ENCODE measurements around the gene EGFLAM. TPM values are rescaled to one million over a fixed set of nuclear protein-coding genes. Genes with fewer than 3 reads are reported as not detected.

Gene EGFLAM
- total RNA-seq, 1 experiment from 2014 or later, result 1.1 TPM

- TF ChIP-seq AFF4 (CRISPR knock-in tag; IDR thresholded peaks at IDR 0.05; ENCODE audit: borderline replicate concordance) (no peak), FOXK1 (CRISPR knock-in tag; IDR thresholded peaks at IDR 0.05) (no peak), ZNF425 (CRISPR knock-in tag; conservative IDR thresholded peaks at IDR 0.05) (no peak), ZNF232 (CRISPR knock-in tag; IDR thresholded peaks at IDR 0.05) (no peak), ELF4 (CRISPR knock-in tag; IDR thresholded peaks at IDR 0.05; ENCODE audit: low read depth) (no peak), GABPB1 (CRISPR knock-in tag; IDR thresholded peaks at IDR 0.05) (no peak)
- TF ChIP-seq, protein P1, sequence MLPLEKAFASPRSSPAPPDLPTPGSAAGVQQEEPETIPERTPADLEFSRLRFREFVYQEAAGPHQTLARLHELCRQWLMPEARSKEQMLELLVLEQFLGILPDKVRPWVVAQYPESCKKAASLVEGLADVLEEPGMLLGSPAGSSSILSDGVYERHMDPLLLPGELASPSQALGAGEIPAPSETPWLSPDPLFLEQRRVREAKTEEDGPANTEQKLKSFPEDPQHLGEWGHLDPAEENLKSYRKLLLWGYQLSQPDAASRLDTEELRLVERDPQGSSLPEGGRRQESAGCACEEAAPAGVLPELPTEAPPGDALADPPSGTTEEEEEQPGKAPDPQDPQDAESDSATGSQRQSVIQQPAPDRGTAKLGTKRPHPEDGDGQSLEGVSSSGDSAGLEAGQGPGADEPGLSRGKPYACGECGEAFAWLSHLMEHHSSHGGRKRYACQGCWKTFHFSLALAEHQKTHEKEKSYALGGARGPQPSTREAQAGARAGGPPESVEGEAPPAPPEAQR (CRISPR knock-in tag; IDR thresholded peaks at IDR 0.05), result no peak
These were observed 115.4 kb downstream of the EGFLAM start (continued) for GRCh38 chr5:38373743-38374142.

DNA sequence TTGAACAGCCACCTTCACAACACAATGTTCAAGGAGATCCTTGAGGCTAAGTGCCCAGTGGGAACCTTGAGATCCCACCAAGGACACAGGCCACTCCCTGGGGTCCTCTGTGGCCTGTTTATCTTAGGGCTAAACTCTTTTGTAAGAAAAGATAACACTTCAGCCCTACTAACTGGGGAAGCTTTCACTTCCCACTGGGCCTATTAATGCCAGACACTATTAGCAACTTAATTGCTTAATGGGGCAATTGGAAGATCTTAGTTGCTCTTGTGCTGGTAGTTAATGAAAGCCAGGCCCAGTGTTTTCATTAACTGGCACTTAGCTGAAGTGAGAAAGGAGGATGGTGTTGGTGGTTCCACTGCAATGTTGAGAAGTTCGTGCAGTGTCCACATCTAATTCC, 117.1 kb downstream of the EGFLAM start:
- CTCF ChIA-PET, result no interaction called here
- TF ChIP-seq, protein P2, sequence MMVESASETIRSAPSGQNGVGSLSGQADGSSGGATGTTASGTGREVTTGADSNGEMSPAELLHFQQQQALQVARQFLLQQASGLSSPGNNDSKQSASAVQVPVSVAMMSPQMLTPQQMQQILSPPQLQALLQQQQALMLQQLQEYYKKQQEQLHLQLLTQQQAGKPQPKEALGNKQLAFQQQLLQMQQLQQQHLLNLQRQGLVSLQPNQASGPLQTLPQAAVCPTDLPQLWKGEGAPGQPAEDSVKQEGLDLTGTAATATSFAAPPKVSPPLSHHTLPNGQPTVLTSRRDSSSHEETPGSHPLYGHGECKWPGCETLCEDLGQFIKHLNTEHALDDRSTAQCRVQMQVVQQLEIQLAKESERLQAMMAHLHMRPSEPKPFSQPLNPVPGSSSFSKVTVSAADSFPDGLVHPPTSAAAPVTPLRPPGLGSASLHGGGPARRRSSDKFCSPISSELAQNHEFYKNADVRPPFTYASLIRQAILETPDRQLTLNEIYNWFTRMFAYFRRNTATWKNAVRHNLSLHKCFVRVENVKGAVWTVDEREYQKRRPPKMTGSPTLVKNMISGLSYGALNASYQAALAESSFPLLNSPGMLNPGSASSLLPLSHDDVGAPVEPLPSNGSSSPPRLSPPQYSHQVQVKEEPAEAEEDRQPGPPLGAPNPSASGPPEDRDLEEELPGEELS (CRISPR knock-in tag; IDR thresholded peaks at IDR 0.05), result no peak
- TF ChIP-seq EMX1 (CRISPR knock-in tag; IDR thresholded peaks at IDR 0.05), result no peak
- TF ChIP-seq NR3C1 (CRISPR knock-in tag; conservative IDR thresholded peaks at IDR 0.05; ENCODE audit: low read depth), result no peak
- no peak for TF ChIP-seq RORB (CRISPR knock-in tag; IDR thresholded peaks at IDR 0.05)
- no peak for TF ChIP-seq NFE2L1 (CRISPR knock-in tag; IDR thresholded peaks at IDR 0.05)
- TF ChIP-seq ZNF425 (CRISPR knock-in tag; conservative IDR thresholded peaks at IDR 0.05), result no peak
- TF ChIP-seq, protein P3, sequence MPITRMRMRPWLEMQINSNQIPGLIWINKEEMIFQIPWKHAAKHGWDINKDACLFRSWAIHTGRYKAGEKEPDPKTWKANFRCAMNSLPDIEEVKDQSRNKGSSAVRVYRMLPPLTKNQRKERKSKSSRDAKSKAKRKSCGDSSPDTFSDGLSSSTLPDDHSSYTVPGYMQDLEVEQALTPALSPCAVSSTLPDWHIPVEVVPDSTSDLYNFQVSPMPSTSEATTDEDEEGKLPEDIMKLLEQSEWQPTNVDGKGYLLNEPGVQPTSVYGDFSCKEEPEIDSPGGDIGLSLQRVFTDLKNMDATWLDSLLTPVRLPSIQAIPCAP (CRISPR knock-in tag; IDR thresholded peaks at IDR 0.05), result no peak
- TF ChIP-seq ATF1 (CRISPR knock-in tag; IDR thresholded peaks at IDR 0.05), result no peak
- TF ChIP-seq, protein P4, sequence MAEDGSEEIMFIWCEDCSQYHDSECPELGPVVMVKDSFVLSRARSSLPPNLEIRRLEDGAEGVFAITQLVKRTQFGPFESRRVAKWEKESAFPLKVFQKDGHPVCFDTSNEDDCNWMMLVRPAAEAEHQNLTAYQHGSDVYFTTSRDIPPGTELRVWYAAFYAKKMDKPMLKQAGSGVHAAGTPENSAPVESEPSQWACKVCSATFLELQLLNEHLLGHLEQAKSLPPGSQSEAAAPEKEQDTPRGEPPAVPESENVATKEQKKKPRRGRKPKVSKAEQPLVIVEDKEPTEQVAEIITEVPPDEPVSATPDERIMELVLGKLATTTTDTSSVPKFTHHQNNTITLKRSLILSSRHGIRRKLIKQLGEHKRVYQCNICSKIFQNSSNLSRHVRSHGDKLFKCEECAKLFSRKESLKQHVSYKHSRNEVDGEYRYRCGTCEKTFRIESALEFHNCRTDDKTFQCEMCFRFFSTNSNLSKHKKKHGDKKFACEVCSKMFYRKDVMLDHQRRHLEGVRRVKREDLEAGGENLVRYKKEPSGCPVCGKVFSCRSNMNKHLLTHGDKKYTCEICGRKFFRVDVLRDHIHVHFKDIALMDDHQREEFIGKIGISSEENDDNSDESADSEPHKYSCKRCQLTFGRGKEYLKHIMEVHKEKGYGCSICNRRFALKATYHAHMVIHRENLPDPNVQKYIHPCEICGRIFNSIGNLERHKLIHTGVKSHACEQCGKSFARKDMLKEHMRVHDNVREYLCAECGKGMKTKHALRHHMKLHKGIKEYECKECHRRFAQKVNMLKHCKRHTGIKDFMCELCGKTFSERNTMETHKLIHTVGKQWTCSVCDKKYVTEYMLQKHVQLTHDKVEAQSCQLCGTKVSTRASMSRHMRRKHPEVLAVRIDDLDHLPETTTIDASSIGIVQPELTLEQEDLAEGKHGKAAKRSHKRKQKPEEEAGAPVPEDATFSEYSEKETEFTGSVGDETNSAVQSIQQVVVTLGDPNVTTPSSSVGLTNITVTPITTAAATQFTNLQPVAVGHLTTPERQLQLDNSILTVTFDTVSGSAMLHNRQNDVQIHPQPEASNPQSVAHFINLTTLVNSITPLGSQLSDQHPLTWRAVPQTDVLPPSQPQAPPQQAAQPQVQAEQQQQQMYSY (CRISPR knock-in tag; IDR thresholded peaks at IDR 0.05), result no peak
- no peak for TF ChIP-seq OVOL2 (CRISPR knock-in tag; IDR thresholded peaks at IDR 0.05; ENCODE audit: borderline replicate concordance)
- TF ChIP-seq GTF2I (CRISPR knock-in tag; conservative IDR thresholded peaks at IDR 0.05), result no peak
- no peak for TF ChIP-seq MAX (CRISPR knock-in tag; IDR thresholded peaks at IDR 0.05)
- no peak for TF ChIP-seq PRRX2 (CRISPR knock-in tag; IDR thresholded peaks at IDR 0.05)
- TF ChIP-seq IRF2 (CRISPR knock-in tag; IDR thresholded peaks at IDR 0.05; ENCODE audit: borderline replicate concordance, low read depth), result no peak
- no peak for TF ChIP-seq NR2C2 (CRISPR knock-in tag; IDR thresholded peaks at IDR 0.05)
- H3K4me1 Mint-ChIP-seq, result peaks cover 46% of the 10 kb centered on the region
- no peaks in the 10 kb centered on the region; the same call in 1 of the 2 replicates for H3K27me3 Mint-ChIP-seq (ENCODE audit: low read depth)
- no peak overlapping the region for H3K4me3 Mint-ChIP-seq
- H3K27ac Mint-ChIP-seq, result no peak overlapping the region
- no peak for DNase-seq (ENCODE audit: low spot score)
- POLR2A ChIA-PET, result no interaction called here
- no peaks in the 10 kb centered on the region for H3K9me3 Mint-ChIP-seq
- ATAC-seq, result no peak
- H3K36me3 Mint-ChIP-seq, result no peaks in the 10 kb centered on the region
